IMR-90 (cell line): ENCODE data around the gene DNAH17.

ENCODE experiments used
- BHLHE40 ChIP-seq: fragments of 150-350 bp; IDR thresholded peaks from 2 replicates; pipeline ENCODE4 v1.6.1; 2016; ENCODE audit warnings: mild to moderate bottlenecking, low read depth, low read length
- CEBPB ChIP-seq: IDR thresholded peaks from 2 replicates; pipeline ENCODE4 v1.6.1; 2012; ENCODE audit warnings: low read depth, low read length, improper control_type of control experiment
- CHD1 ChIP-seq: IDR thresholded peaks from 2 replicates; pipeline ENCODE4 v1.6.1; 2012; ENCODE audit warnings: low read depth, low read length, improper control_type of control experiment
- CTCF ChIP-seq: conservative IDR thresholded peaks from 2 replicates; pipeline ENCODE4 v1.5.1; 2012; ENCODE audit warnings: mild to moderate bottlenecking, low read depth, low read length, improper control_type of control experiment
- MAFK ChIP-seq: IDR thresholded peaks from 2 replicates; pipeline ENCODE4 v1.6.1; 2012; ENCODE audit warnings: low read depth, low read length, improper control_type of control experiment
- MAZ ChIP-seq: IDR thresholded peaks from 2 replicates; pipeline ENCODE4 v1.6.1; 2012; ENCODE audit warnings: low read depth, mild to moderate bottlenecking, low read length, improper control_type of control experiment, moderate library complexity, borderline replicate concordance
- MXI1 ChIP-seq: IDR thresholded peaks from 2 replicates; pipeline ENCODE4 v1.6.1; 2012; ENCODE audit warnings: low read depth, mild to moderate bottlenecking, low read length, moderate library complexity, borderline replicate concordance
- POLR2A ChIP-seq: IDR thresholded peaks from 2 replicates; pipeline ENCODE4 v1.6.1; 2012; ENCODE audit warnings: mild to moderate bottlenecking, low read depth, low read length
- RAD21 ChIP-seq: IDR thresholded peaks from 2 replicates; pipeline ENCODE4 v1.6.1; 2012; ENCODE audit warnings: low read length, improper control_type of control experiment
- RCOR1 ChIP-seq: IDR thresholded peaks from 2 replicates; pipeline ENCODE4 v1.6.1; 2012; ENCODE audit warnings: mild to moderate bottlenecking, low read length, improper control_type of control experiment; ENCODE audit not compliant: insufficient replicate concordance
- RFX5 ChIP-seq: IDR thresholded peaks from 2 replicates; pipeline ENCODE4 v1.8.0; 2012; ENCODE audit warnings: low read depth, mild to moderate bottlenecking, low read length, moderate library complexity
- SMC3 ChIP-seq: fragments of 150-350 bp; IDR thresholded peaks from 2 replicates; pipeline ENCODE4 v1.6.1; 2016; ENCODE audit warnings: low read depth, mild to moderate bottlenecking, antibody characterized with exemption, low read length, moderate library complexity
- TF ChIP-seq, protein P1 (sequence below): fragments of 150-350 bp; IDR thresholded peaks from 2 replicates; pipeline ENCODE4 v1.6.1; 2017; ENCODE audit warnings: mild to moderate bottlenecking, antibody characterized with exemption, low read length, low read depth
- TF ChIP-seq, protein P2 (sequence below): fragments of 150-350 bp; IDR thresholded peaks from 2 replicates; pipeline ENCODE4 v1.6.1; 2016; ENCODE audit warnings: low read depth, mild to moderate bottlenecking, low read length, moderate library complexity, borderline replicate concordance

GRCh38 chr17:78428025-78428575 lies 149.1 kb downstream of the DNAH17 start:
- TF ChIP-seq RAD21 (no peak), CTCF (no peak), RFX5 (no peak), CHD1 (no peak), BHLHE40 (no peak), POLR2A (no peak), MXI1 (no peak), RCOR1 (no peak), SMC3 (no peak), CEBPB (no peak), MAFK (no peak), MAZ (no peak)
- TF ChIP-seq, protein P1, sequence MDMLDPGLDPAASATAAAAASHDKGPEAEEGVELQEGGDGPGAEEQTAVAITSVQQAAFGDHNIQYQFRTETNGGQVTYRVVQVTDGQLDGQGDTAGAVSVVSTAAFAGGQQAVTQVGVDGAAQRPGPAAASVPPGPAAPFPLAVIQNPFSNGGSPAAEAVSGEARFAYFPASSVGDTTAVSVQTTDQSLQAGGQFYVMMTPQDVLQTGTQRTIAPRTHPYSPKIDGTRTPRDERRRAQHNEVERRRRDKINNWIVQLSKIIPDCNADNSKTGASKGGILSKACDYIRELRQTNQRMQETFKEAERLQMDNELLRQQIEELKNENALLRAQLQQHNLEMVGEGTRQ: no peak
- TF ChIP-seq, protein P2, sequence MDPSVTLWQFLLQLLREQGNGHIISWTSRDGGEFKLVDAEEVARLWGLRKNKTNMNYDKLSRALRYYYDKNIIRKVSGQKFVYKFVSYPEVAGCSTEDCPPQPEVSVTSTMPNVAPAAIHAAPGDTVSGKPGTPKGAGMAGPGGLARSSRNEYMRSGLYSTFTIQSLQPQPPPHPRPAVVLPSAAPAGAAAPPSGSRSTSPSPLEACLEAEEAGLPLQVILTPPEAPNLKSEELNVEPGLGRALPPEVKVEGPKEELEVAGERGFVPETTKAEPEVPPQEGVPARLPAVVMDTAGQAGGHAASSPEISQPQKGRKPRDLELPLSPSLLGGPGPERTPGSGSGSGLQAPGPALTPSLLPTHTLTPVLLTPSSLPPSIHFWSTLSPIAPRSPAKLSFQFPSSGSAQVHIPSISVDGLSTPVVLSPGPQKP: no peak
